GM21825 (cell line): ENCODE measurements around the gene LSMEM2.
A peak's percentile ranks its signal among the peaks of the same experiment; 100 is the strongest.
"Not testable (repeated sequence)": the region's sequence is repeated elsewhere in the genome, so short reads cannot be mapped to it uniquely, and the experiment has no call there.

Source experiments
- ATAC-seq: cut with Tn5 transposase; IDR thresholded peaks from one replicate; pipeline ENCODE4 v1.9.1; 2021; ENCODE audit warnings: mild to moderate bottlenecking, moderate library complexity; ENCODE audit not compliant: unreplicated experiment

LSMEM2 gene

GRCh38 chr3:50264383-50264963 is 14.4 kb upstream of the LSMEM2 start:
- no peak for ATAC-seq

- no peak for ATAC-seq
Observed at GRCh38 chr3:50264964-50265485, 13.9 kb upstream of the LSMEM2 start.

- ATAC-seq: no peak
Observed at GRCh38 chr3:50265571-50265970, 13.3 kb upstream of the LSMEM2 start.

- ATAC-seq: no peak
Observed at GRCh38 chr3:50266017-50266416, 12.9 kb upstream of the LSMEM2 start.

- no peak for ATAC-seq
Observed at GRCh38 chr3:50266836-50267235, 12.1 kb upstream of the LSMEM2 start.

GRCh38 chr3:50267280-50267913 is 11.5 kb upstream of the LSMEM2 start:
- ATAC-seq: no peak

- no peak for ATAC-seq
Observed at GRCh38 chr3:50268276-50268675, 10.6 kb upstream of the LSMEM2 start.

GRCh38 chr3:50268703-50269451 is 10.0 kb upstream of the LSMEM2 start, which contains the start of gene SEMA3B:
Gene SEMA3B, plus strand, starts transcription at chr3:50269147. Its CDS starts 94 bp downstream, at chr3:50269241.
- ATAC-seq: no peak

- no peak for ATAC-seq
Observed at GRCh38 chr3:50269460-50269859, 9.4 kb upstream of the LSMEM2 start.

GRCh38 chr3:50269977-50270413 is 8.9 kb upstream of the LSMEM2 start:
- no peak for ATAC-seq

- no peak for ATAC-seq
Observed at GRCh38 chr3:50270422-50271224, 8.3 kb upstream of the LSMEM2 start.

GRCh38 chr3:50271314-50271936 is 7.5 kb upstream of the LSMEM2 start:
- ATAC-seq: no peak

GRCh38 chr3:50272538-50272910 is 6.4 kb upstream of the LSMEM2 start:
- not testable (repeated sequence) for ATAC-seq

GRCh38 chr3:50272911-50273688 is 5.8 kb upstream of the LSMEM2 start:
- ATAC-seq: peak; percentile 73

- no peak for ATAC-seq
Observed at GRCh38 chr3:50273689-50274065, 5.2 kb upstream of the LSMEM2 start.

- no peak for ATAC-seq
Observed at GRCh38 chr3:50274371-50275104, 4.3 kb upstream of the LSMEM2 start.

- ATAC-seq: no peak
Observed at GRCh38 chr3:50275141-50275995, 3.5 kb upstream of the LSMEM2 start.
